OCI-LY7 (cell line): ENCODE data around the gene CNTN6. TPM values are rescaled to one million over a fixed set of nuclear protein-coding genes. Genes with fewer than 3 reads are reported as not detected.

Source experiments
- BruUV-seq: library from RNA; stranded (reverse); fragments of 400-500 nt; replicated peaks from 2 replicates; lab custom pipeline; 2021; lab: Mats Ljungman, UMichigan
- CTCF ChIA-PET: fragments of 300-600 bp; sonication (Branson Sonifier 250); formaldehyde crosslinking; loops from one replicate; lab custom pipeline; 2022; ENCODE audit warnings: antibody characterized with exemption; ENCODE audit not compliant: unreplicated experiment; lab: Charles Lee
- POLR2A ChIA-PET: fragments of 300-600 bp; sonication (Branson Sonifier 250); formaldehyde crosslinking; loops from one replicate; lab custom pipeline; 2022; ENCODE audit warnings: antibody characterized with exemption; lab: Charles Lee
- DNase-seq: peaks from one replicate; pipeline ENCODE4 v3.0.0-alpha.2; 2015; ENCODE audit warnings: low spot score
- H2AFZ ChIP-seq: fragments of 200-600 bp; sonication (generic), shearing (Covaris generic); 2 replicates; pipeline ENCODE4 v1.6.1; 2014; ENCODE audit warnings: mild to moderate bottlenecking, antibody characterized with exemption, low read length, moderate library complexity
- H3K27ac ChIP-seq: fragments of 200-600 bp; sonication (generic); 2 replicates; pipeline ENCODE4 v1.5.1; 2014; ENCODE audit warnings: mixed run types, low read depth, mild to moderate bottlenecking, moderate library complexity, low read length, inconsistent platforms; ENCODE audit not compliant: poor library complexity, severe bottlenecking
- H3K36me3 ChIP-seq: fragments of 200-600 bp; sonication (generic); 2 replicates; pipeline ENCODE4 v1.6.1; 2014; ENCODE audit warnings: mild to moderate bottlenecking, antibody characterized with exemption, low read length, moderate library complexity, mixed read lengths; ENCODE audit not compliant: insufficient read depth
- H3K4me1 ChIP-seq: fragments of 200-600 bp; sonication (generic); 2 replicates; pipeline ENCODE4 v1.5.1; 2014; ENCODE audit warnings: mild to moderate bottlenecking, low read length; ENCODE audit not compliant: insufficient read depth, poor library complexity, severe bottlenecking
- H3K4me2 ChIP-seq: fragments of 200-600 bp; sonication (generic); 2 replicates; pipeline ENCODE4 v1.6.1; 2014; ENCODE audit warnings: mild to moderate bottlenecking, low read length
- H3K4me3 ChIP-seq: fragments of 200-600 bp; sonication (generic); 2 replicates; pipeline ENCODE4 v1.5.1; 2014; ENCODE audit warnings: mild to moderate bottlenecking, low read depth, low read length; ENCODE audit not compliant: poor library complexity, severe bottlenecking
- H3K79me2 ChIP-seq: fragments of 200-600 bp; sonication (generic); 2 replicates; pipeline ENCODE4 v1.6.1; 2016; ENCODE audit warnings: low read depth, mild to moderate bottlenecking, low read length, moderate library complexity, mixed read lengths; ENCODE audit not compliant: insufficient read depth
- H3K9me2 ChIP-seq: fragments of 200-600 bp; sonication (generic); 2 replicates; pipeline ENCODE4 v1.6.1; 2016; ENCODE audit warnings: mild to moderate bottlenecking, low read length, mixed read lengths; ENCODE audit not compliant: insufficient read depth
- H3K9me3 ChIP-seq: fragments of 200-600 bp; sonication (generic); 2 replicates; pipeline ENCODE4 v1.6.1; 2014; ENCODE audit warnings: mild to moderate bottlenecking, mixed run types, low read length, mixed read lengths
- H4K20me1 ChIP-seq: fragments of 200-600 bp; sonication (generic); 2 replicates; pipeline ENCODE4 v1.6.1; 2014; ENCODE audit warnings: mild to moderate bottlenecking, antibody characterized with exemption, low read length, moderate library complexity, mixed read lengths; ENCODE audit not compliant: insufficient read depth
- CTCF ChIP-seq: fragments of 200-600 bp; sonication (generic); conservative IDR thresholded peaks from 2 replicates; pipeline ENCODE4 v1.5.1; 2014; ENCODE audit warnings: mild to moderate bottlenecking, antibody characterized with exemption, low read length, moderate library complexity, mixed read lengths
- EZH2phosphoT487 ChIP-seq: fragments of 200-600 bp; sonication (generic); IDR thresholded peaks from 2 replicates; pipeline ENCODE4 v1.6.1; 2018; ENCODE audit warnings: low read depth, borderline replicate concordance, mild to moderate bottlenecking, mixed run types, antibody characterized with exemption, low read length, moderate library complexity, mixed read lengths
- intact Hi-C: fragments of 100-400 bp; cut with micrococcal nuclease; formaldehyde crosslinking; loops from one replicate; pipeline ENCODE4 v1.10.0; 2022; ENCODE audit not compliant: unreplicated experiment
- total RNA-seq, 2 experiments: library from RNA; depleted of rRNA in 1 of 2; stranded (reverse); fragments of >200 nt in 1 of 2; shearing (Covaris generic) in 1 of 2; gene quantifications; 2 replicates each; pipeline ENCODE4 v1.2.3, GENCODE V29; 2014 to 2022

Gene CNTN6
- total RNA-seq, 2 experiments from 2014 or later: not detected

GRCh38 chr3:1147819-1148218 is 55.0 kb downstream of the CNTN6 start:
- POLR2A ChIA-PET: interaction anchor here (0.6 kb wide), 1 partner anchor 581 kb away, joined by 3 read pairs; no protein-coding TSS in a partner anchor
- intact Hi-C loops: no loop called here
- no peak for TF ChIP-seq EZH2phosphoT487
- no peak for TF ChIP-seq CTCF

DNA sequence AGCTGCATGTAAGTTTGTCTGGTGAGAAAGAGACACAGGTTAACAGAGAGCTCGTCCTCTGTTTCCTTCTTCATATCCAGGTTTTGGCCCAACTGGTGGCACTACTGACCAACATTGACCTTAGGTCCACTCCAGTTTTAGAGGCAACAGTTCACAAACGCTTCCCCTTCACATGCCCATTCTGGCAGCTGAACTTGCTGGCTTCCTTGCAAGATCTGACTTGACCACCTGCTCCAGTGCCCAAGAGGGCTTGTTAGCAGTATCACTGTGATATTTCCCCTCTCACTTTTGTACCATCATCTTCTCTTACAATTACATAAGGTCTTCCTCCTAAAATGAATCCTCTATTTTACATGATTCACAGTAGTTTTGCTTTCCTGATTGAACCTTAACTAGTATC is 71.3 kb downstream of the CNTN6 start:
- H2AFZ ChIP-seq: no peak overlapping the region

More at GRCh38 chr3:1147819-1148218, 55.0 kb downstream of the CNTN6 start:
- H3K4me1 ChIP-seq: no peaks in the 10 kb centered on the region
- no TSS peak for BruUV-seq
- no peaks in the 10 kb centered on the region for H3K9me2 ChIP-seq
- no peaks in the 10 kb centered on the region for H3K79me2 ChIP-seq
- H3K36me3 ChIP-seq: no peaks in the 10 kb centered on the region
- CTCF ChIA-PET: no interaction called here
- H2AFZ ChIP-seq: no peak overlapping the region
- no peak overlapping the region for H3K27ac ChIP-seq
- H3K4me3 ChIP-seq: no peak overlapping the region
- H4K20me1 ChIP-seq: no peaks in the 10 kb centered on the region
- no peaks in the 10 kb centered on the region for H3K9me3 ChIP-seq
- no peak for DNase-seq
- no peak overlapping the region for H3K4me2 ChIP-seq

More for the DNA sequence above, 71.3 kb downstream of the CNTN6 start:
- intact Hi-C loops: no loop called here
- POLR2A ChIA-PET: no interaction called here
- Histone ChIP-seq H3K27ac (no peak overlapping the region), H3K4me3 (no peak overlapping the region), H3K9me2 (no peaks in the 10 kb centered on the region), H4K20me1 (no peaks in the 10 kb centered on the region), H3K79me2 (no peaks in the 10 kb centered on the region), H3K9me3 (no peaks in the 10 kb centered on the region), H3K36me3 (no peaks in the 10 kb centered on the region), H3K4me2 (no peak overlapping the region), H3K4me1 (no peaks in the 10 kb centered on the region)
- CTCF ChIA-PET: no interaction called here
- TF ChIP-seq EZH2phosphoT487 (no peak), CTCF (no peak)
- DNase-seq: no peak
- no TSS peak for BruUV-seq
